GM18517 (cell line): Measurements from ENCODE around the gene GDAP1L1.

Source experiments
- ATAC-seq: cut with Tn5 transposase; IDR thresholded peaks from one replicate; pipeline ENCODE4 v1.9.1; 2021; ENCODE audit warnings: mild to moderate bottlenecking, moderate library complexity; ENCODE audit not compliant: unreplicated experiment

Gene GDAP1L1

GRCh38 chr20:44251284-44251683, 4.2 kb downstream of the GDAP1L1 start:
- ATAC-seq = no peak

GRCh38 chr20:44253528-44253927, 6.4 kb downstream of the GDAP1L1 start:
- ATAC-seq = no peak

- ATAC-seq = no peak
Measured at GRCh38 chr20:44254073-44254472, 7.0 kb downstream of the GDAP1L1 start.

GRCh38 chr20:44255942-44256341, 8.8 kb downstream of the GDAP1L1 start:
- no peak for ATAC-seq

- ATAC-seq = no peak
Measured at GRCh38 chr20:44256961-44257360, 9.9 kb downstream of the GDAP1L1 start.

- ATAC-seq = no peak
Measured at GRCh38 chr20:44258226-44258890, 11.2 kb downstream of the GDAP1L1 start.

- no peak for ATAC-seq
Measured at GRCh38 chr20:44264287-44264686, 17.2 kb downstream of the GDAP1L1 start.

GRCh38 chr20:44268802-44269201, 21.7 kb downstream of the GDAP1L1 start:
- no peak for ATAC-seq

- no peak for ATAC-seq
Measured at GRCh38 chr20:44271915-44272663, 25.0 kb downstream of the GDAP1L1 start.

- ATAC-seq = no peak
Measured at GRCh38 chr20:44273231-44274215, 26.4 kb downstream of the GDAP1L1 start.

GRCh38 chr20:44274303-44275017, 27.4 kb downstream of the GDAP1L1 start:
- ATAC-seq = no peak

GRCh38 chr20:44279228-44279627, 32.1 kb downstream of the GDAP1L1 start:
- ATAC-seq = no peak

- no peak for ATAC-seq
Measured at GRCh38 chr20:44280387-44280786, 33.3 kb downstream of the GDAP1L1 start.

GRCh38 chr20:44282192-44282591, 35.1 kb downstream of the GDAP1L1 start:
- no peak for ATAC-seq

- no peak for ATAC-seq
Measured at GRCh38 chr20:44284032-44284431, 36.9 kb downstream of the GDAP1L1 start.

- no peak for ATAC-seq
Measured at GRCh38 chr20:44287272-44288097, 40.4 kb downstream of the GDAP1L1 start.

GRCh38 chr20:44288252-44288651, 41.1 kb downstream of the GDAP1L1 start:
- no peak for ATAC-seq

GRCh38 chr20:44291754-44292153, 44.6 kb downstream of the GDAP1L1 start:
- ATAC-seq = no peak

GRCh38 chr20:44296011-44296410, 48.9 kb downstream of the GDAP1L1 start:
- ATAC-seq = no peak

- no peak for ATAC-seq
Measured at GRCh38 chr20:44297721-44298120, 50.6 kb downstream of the GDAP1L1 start.
